ENCODE data around the gene IQCH.
"Not testable (repeated sequence)": the region's sequence is repeated elsewhere in the genome, so short reads cannot be mapped to it uniquely, and the experiment has no call there.

IQCH gene

DNA sequence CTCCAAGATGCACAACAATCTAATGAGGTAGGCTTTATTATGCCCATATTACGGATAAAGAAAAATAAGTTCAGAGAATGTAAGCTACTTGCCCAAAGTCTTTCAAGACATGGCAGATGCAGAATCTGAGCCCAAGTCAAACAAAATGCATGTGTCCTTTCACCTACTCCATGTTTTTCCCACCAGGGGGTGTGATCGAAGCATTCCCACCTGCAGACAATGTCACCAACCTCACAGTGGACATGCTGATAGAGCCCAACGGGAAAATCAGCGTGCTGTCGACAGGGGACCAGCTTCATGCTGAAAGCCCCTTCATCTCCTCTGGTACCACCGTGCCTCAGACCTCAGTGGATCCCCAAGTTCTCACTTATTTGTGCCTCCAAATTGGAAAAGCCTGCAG, 166.5 kb downstream of the IQCH start:
- TF ChIP-seq, protein P1, sequence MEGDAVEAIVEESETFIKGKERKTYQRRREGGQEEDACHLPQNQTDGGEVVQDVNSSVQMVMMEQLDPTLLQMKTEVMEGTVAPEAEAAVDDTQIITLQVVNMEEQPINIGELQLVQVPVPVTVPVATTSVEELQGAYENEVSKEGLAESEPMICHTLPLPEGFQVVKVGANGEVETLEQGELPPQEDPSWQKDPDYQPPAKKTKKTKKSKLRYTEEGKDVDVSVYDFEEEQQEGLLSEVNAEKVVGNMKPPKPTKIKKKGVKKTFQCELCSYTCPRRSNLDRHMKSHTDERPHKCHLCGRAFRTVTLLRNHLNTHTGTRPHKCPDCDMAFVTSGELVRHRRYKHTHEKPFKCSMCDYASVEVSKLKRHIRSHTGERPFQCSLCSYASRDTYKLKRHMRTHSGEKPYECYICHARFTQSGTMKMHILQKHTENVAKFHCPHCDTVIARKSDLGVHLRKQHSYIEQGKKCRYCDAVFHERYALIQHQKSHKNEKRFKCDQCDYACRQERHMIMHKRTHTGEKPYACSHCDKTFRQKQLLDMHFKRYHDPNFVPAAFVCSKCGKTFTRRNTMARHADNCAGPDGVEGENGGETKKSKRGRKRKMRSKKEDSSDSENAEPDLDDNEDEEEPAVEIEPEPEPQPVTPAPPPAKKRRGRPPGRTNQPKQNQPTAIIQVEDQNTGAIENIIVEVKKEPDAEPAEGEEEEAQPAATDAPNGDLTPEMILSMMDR (IDR thresholded peaks at IDR 0.05; ENCODE audit: insufficient read depth, low read depth, low read length, missing control alignments): no peak
- no peak for DNase-seq (ENCODE audit: low read depth)
- no peak overlapping the region for H3K4me3 ChIP-seq (ENCODE audit: low read depth, low read length)

DNA sequence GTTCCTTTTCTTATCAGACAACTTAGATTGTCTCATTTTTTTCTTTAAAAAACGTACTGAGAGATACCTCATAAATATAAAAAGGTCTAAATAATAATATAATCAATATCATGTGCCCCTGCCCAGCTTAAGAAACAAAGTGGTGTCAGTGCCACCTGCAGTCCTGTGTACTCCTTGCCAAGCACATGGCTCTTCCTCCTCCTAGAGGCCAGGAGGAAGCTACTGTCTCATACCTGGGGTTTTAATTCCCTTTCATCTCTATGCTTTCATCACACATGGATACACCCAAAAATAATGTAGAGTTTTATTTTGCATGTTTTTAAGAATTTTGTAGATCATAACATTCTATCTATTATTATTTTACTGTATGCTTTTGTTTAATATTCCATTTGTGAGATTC, 167.7 kb downstream of the IQCH start:
- TF ChIP-seq, protein P1 (IDR thresholded peaks at IDR 0.05; ENCODE audit: insufficient read depth, low read depth, low read length, missing control alignments): no peak
- DNase-seq (ENCODE audit: low read depth): no peak
- H3K4me3 ChIP-seq (ENCODE audit: low read depth, low read length): no peak overlapping the region

DNA sequence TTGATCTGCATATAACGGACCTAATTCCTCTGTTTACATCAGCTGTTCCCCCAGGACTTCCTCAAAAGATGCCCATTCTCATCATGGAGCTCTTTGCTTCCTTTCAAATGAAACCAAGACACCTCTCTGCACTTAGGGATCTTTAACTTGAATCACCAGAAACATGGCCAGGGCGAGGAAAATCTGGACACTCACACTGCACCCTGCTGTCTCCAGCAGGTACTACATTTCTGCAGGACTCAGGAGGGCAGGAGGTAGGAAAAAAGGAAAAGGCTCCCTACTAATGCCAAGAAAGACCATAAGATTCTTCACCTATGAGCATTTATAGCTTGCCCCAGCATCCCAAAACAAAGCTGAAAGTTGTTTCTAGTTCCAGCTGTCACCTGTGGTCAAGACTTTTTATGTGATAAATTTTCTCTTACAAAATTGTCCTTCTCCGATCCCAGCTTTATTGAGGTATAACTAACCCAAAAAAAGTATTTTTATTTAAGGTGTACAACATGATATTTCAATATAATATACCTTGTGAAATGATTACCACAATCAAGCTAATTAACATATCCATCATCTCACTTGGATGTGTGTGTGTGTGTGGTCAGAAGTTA, 179.0 kb downstream of the IQCH start:
- peak; percentile 52 for DNase-seq (ENCODE audit: low read depth)
- TF ChIP-seq, protein P1 (IDR thresholded peaks at IDR 0.05; ENCODE audit: insufficient read depth, low read depth, low read length, missing control alignments): peak; percentile 75
- no peak overlapping the region for H3K4me3 ChIP-seq (ENCODE audit: low read depth, low read length)

DNA sequence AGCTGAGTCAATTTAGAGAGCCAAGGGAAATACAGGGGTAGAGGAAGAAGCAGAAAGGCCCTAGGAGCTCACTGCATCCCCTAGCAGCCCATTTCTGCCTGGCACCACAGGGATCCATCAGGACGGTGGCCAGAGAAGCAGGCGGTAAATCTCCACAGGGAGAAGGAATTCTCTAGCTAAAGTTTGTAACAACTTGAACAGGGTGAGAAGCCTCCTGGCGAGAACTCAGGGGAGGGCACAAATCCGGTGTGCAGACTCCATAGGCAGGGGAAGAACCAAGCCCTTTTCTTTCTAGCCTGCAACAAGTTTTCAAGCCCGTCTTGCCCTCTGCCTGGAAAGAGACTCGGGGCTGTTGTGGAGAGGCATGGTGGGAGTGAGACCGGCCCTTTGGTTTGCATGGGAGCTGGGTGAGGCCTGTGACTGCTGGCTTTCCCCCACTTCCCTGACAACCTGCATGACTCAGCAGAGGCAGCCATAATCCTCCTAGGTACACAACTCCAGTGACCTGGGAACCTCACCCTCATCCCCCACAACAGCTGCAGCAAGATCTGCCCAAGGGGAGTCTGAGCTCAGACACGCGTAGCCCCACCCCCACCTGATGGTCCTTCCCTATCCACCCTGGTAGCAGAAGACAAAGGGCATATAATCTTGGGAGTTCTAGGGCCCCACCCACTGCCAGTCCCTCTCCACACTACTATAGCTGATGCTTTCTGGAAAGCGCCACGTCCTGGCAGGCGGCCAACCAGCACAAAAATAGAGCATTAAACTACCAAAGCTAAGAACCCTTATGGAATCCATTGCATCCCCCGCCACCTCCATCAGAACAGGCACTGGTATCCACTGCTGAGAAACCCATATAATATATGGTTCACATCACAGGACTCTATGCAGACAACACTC, 182.0 kb downstream of the IQCH start:
- DNase-seq (ENCODE audit: low read depth); H3K4me3 ChIP-seq (ENCODE audit: low read depth, low read length): not testable (repeated sequence)

DNA sequence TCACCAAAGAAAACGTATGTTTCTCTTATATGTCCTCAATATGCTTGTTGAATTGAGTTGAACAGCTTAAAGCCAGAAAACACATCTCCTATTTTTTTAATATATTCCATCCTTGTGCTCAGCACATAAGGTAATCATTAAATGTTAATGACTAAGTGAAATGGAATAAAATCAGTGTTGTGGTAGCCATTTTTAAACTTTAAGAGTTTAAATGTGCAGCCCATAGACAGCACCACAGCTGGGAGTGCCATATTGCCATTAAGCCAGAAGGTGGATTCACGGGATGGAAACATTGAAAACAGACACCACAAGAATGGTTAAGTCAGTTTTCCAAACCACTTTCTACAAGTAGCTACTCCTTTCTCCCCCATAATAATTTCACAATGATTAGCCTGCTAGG, 189.5 kb downstream of the IQCH start:
- TF ChIP-seq, protein P1 (IDR thresholded peaks at IDR 0.05; ENCODE audit: insufficient read depth, low read depth, low read length, missing control alignments): no peak
- H3K4me3 ChIP-seq (ENCODE audit: low read depth, low read length): no peak overlapping the region
- DNase-seq (ENCODE audit: low read depth): no peak

DNA sequence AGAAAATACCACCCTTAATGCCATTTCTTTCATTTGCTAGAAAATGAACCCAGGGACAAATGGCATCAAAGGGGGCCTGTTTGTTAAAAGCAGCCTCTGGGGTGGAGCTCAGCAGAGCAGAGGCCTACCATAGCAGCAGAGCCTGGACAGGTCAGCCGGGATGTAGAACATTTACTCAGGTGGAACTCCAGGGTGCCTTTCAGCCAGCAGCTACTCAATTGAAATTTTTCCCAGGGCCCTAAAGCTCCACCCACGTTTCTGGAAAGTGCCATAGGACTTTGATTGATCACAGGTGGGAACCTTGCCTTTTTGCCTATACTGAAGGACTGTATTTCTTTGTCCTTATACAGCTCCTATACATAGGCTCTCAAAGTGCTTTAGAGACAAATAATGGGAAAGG, 191.9 kb downstream of the IQCH start:
- no peak for DNase-seq (ENCODE audit: low read depth)
- TF ChIP-seq, protein P1 (IDR thresholded peaks at IDR 0.05; ENCODE audit: insufficient read depth, low read depth, low read length, missing control alignments): no peak

DNA sequence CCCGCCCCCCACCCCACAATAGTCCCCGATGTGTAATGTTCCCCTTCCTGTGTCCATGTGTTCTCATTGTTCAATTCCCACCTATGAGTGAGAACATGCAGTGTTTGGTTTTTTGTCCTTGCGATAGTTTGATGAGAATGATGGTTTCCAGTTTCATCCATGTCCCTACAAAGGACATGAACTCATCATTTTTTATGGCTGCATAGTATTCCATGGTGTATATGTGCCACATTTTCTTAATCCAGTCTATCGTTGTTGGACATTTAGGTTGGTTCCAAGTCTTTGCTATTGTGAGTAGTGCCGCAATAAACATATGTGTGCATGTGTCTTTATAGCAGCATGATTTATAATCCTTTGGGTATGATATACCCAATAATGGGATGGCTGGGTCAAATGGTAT, 193.8 kb downstream of the IQCH start:
- not testable (repeated sequence) for H3K4me3 ChIP-seq (ENCODE audit: low read depth, low read length); DNase-seq (ENCODE audit: low read depth)

More for the DNA sequence above, 191.9 kb downstream of the IQCH start:
- H3K4me3 ChIP-seq (ENCODE audit: low read depth, low read length): no peak overlapping the region

DNA sequence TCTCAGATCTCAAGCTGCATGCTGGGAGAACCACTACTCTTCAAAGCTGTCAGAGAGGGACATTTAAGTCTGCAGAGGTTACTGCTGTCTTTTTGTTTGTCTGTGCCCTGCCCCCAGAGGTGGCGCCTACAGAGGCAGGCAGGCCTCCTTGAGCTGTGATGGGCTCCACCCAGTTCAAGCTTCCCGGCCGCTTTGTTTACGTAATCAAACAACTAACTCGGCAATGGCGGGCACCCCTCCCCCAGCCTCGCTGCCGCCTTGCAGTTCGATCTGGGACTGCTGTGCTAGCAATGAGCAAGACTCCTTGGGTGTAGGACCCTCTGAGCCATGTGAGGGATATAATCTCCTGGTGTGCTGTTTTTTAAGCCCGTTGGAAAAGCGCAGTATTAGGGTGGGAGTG, 199.1 kb downstream of the IQCH start:
- DNase-seq (ENCODE audit: low read depth); H3K4me3 ChIP-seq (ENCODE audit: low read depth, low read length): not testable (repeated sequence)

All from GM12865 (cell line).